ENCODE measurements around the gene RFXAP. TPM values are rescaled to one million over a fixed set of nuclear protein-coding genes. Genes with fewer than 3 reads are reported as not detected.

Gene RFXAP
- total and polyA plus RNA-seq, 4 donors, result 1.6 to 6.8 (median 5.7) TPM

DNA sequence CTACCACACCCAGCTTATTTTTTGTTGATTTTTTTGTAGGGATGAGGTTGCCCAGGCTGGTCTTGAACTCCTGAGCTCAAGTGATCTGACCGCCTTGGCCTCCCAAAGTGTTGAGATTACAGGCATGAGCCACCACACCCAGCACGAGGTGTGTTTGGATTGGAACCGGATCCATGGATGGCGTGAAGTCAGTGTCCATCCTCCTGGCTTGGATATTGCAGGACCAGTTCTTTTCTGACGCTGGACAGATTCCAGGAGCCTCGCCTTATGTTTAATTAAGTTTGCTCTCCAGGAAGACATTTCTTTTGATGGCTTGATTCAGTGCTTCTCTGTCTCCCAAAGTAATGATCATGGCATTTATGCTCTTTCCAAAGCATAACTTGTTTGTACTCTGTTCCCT lies 14.4 kb upstream of the RFXAP start:
- Histone ChIP-seq H3K36me3 (ENCODE audit: control insufficient read depth in 1 of 2, insufficient read depth in 2 of 2, low read length in 1 of 2) (no peaks in the 10 kb centered on the region), H3K4me1 (ENCODE audit: control insufficient read depth in 1 of 2, insufficient read depth in 2 of 2, low read length in 2 of 2) (no peaks in the 10 kb centered on the region), H3K9me3 (ENCODE audit: control insufficient read depth, low read length) (no peaks in the 10 kb centered on the region), H3K4me3 (ENCODE audit: low read length in 2 of 2) (no peak overlapping the region), H3K27ac (ENCODE audit: low read depth in 1 of 2, low read length in 2 of 2) (no peak overlapping the region), H3K27me3 (ENCODE audit: control insufficient read depth in 1 of 2, insufficient read depth in 2 of 2, low read length in 1 of 2) (no peaks in the 10 kb centered on the region)
- intact Hi-C loops (cut with DNase I), result no loop called here
- no peak for DNase-seq
- no peak for ATAC-seq (ENCODE audit: low FRiP score)
- WGBS, 2 donors, result 83 to 86% methylated on average over 6 of the region's 6 CpGs

GRCh38 chr13:36806102-36806501 lies 12.9 kb upstream of the RFXAP start:
- no peak for DNase-seq
- ATAC-seq (ENCODE audit: low FRiP score), result no peak
- Histone ChIP-seq H3K4me3 (ENCODE audit: low read length in 2 of 2) (no peak overlapping the region), H3K27ac (ENCODE audit: low read depth in 1 of 2, low read length in 2 of 2) (no peak overlapping the region), H3K4me1 (ENCODE audit: control insufficient read depth in 1 of 2, insufficient read depth in 2 of 2, low read length in 2 of 2) (no peaks in the 10 kb centered on the region), H3K9me3 (ENCODE audit: control insufficient read depth, low read length) (no peaks in the 10 kb centered on the region), H3K27me3 (ENCODE audit: control insufficient read depth in 1 of 2, insufficient read depth in 2 of 2, low read length in 1 of 2) (no peaks in the 10 kb centered on the region), H3K36me3 (ENCODE audit: control insufficient read depth in 1 of 2, insufficient read depth in 2 of 2, low read length in 1 of 2) (no peaks in the 10 kb centered on the region)
- intact Hi-C loops (cut with DNase I), result no loop called here
- WGBS, 2 donors, result 80 to 84% methylated on average over 2 of the region's 2 CpGs

- Histone ChIP-seq H3K36me3 (ENCODE audit: control insufficient read depth in 1 of 2, insufficient read depth in 2 of 2, low read length in 1 of 2) (no peaks in the 10 kb centered on the region), H3K27ac (ENCODE audit: low read depth in 1 of 2, low read length in 2 of 2) (no peak overlapping the region), H3K4me1 (ENCODE audit: control insufficient read depth in 1 of 2, insufficient read depth in 2 of 2, low read length in 2 of 2) (no peaks in the 10 kb centered on the region), H3K9me3 (ENCODE audit: control insufficient read depth, low read length) (no peaks in the 10 kb centered on the region), H3K4me3 (ENCODE audit: low read length in 2 of 2) (no peak overlapping the region), H3K27me3 (ENCODE audit: control insufficient read depth in 1 of 2, insufficient read depth in 2 of 2, low read length in 1 of 2) (no peaks in the 10 kb centered on the region)
- DNase-seq, result no peak
- no peak for ATAC-seq (ENCODE audit: low FRiP score)
- intact Hi-C loops (cut with DNase I), result no loop called here
- WGBS, 2 donors, result 81 to 89% methylated on average over 2 of the region's 2 CpGs
Observed at GRCh38 chr13:36807616-36808015, 11.4 kb upstream of the RFXAP start.

GRCh38 chr13:36813225-36813624 lies 5.8 kb upstream of the RFXAP start:
- no peak for DNase-seq
- 94 to 100% methylated on average over 1 of the region's 1 CpG for WGBS, 2 donors
- intact Hi-C loops (cut with DNase I), result no loop called here

DNA sequence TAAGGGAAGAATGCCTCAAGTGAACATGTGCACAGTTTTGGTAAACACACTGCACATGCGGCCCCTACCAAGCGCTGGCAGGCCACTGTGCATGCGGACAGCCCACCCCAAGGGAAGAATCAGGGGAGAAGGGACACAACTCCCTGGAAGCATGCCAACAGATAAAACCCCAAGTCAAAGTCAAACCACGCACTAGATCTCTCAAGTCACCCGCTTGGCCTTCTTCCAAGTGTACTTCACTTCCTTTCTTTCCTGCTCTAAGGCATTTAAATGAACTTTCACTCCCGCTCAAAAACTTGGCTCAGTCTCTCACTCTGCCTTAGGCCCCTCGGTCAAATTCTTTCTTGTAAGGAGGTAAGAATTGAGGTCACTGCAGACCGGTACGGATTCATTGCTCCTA lies 4.6 kb upstream of the RFXAP start:
- WGBS, 2 donors, result 51 to 58% methylated on average over 9 of the region's 9 CpGs
- no peak for ATAC-seq (ENCODE audit: low FRiP score)

More at GRCh38 chr13:36813225-36813624, 5.8 kb upstream of the RFXAP start:
- Histone ChIP-seq H3K4me3 (ENCODE audit: low read length in 2 of 2) (no peak overlapping the region), H3K9me3 (ENCODE audit: control insufficient read depth, low read length) (no peaks in the 10 kb centered on the region), H3K27ac (ENCODE audit: low read depth in 1 of 2, low read length in 2 of 2) (no peak overlapping the region), H3K4me1 (ENCODE audit: control insufficient read depth in 1 of 2, insufficient read depth in 2 of 2, low read length in 2 of 2) (no peaks in the 10 kb centered on the region), H3K36me3 (ENCODE audit: control insufficient read depth in 1 of 2, insufficient read depth in 2 of 2, low read length in 1 of 2) (no peaks in the 10 kb centered on the region), H3K27me3 (ENCODE audit: control insufficient read depth in 1 of 2, insufficient read depth in 2 of 2, low read length in 1 of 2) (no peaks in the 10 kb centered on the region)
- ATAC-seq (ENCODE audit: low FRiP score), result no peak

DNA sequence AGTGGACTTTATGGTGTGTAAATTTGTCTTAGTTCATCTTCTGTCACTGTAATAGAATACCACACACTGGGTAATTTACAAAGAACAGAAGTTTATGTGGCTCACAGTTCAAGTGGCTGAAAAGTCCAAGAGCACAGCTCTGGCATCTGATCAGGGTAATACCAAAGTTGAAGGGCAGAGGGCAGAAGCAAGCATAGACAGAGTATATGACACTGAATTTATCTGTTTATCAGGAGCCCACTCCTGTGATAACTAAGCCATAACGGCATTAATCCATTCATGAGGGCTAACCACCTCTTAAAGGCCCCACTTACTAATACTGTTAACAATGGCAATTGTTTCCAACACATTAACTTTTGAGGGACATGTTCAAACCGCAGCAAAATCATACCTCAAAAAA lies 4.0 kb upstream of the RFXAP start:
- Histone ChIP-seq H3K4me3 (ENCODE audit: low read length in 2 of 2) (no peak overlapping the region), H3K27me3 (ENCODE audit: control insufficient read depth in 1 of 2, insufficient read depth in 2 of 2, low read length in 1 of 2) (no peaks in the 10 kb centered on the region), H3K4me1 (ENCODE audit: control insufficient read depth in 1 of 2, insufficient read depth in 2 of 2, low read length in 2 of 2) (no peaks in the 10 kb centered on the region), H3K9me3 (ENCODE audit: control insufficient read depth, low read length) (no peaks in the 10 kb centered on the region), H3K27ac (ENCODE audit: low read depth in 1 of 2, low read length in 2 of 2) (no peak overlapping the region), H3K36me3 (ENCODE audit: control insufficient read depth in 1 of 2, insufficient read depth in 2 of 2, low read length in 1 of 2) (no peaks in the 10 kb centered on the region)
- 85 to 90% methylated on average over 2 of the region's 2 CpGs for WGBS, 2 donors
- intact Hi-C loops (cut with DNase I), result no loop called here
- no peak for DNase-seq
- ATAC-seq (ENCODE audit: low FRiP score), result no peak

More for the DNA sequence above, 4.6 kb upstream of the RFXAP start:
- Histone ChIP-seq H3K27ac (ENCODE audit: low read depth in 1 of 2, low read length in 2 of 2) (no peak overlapping the region), H3K27me3 (ENCODE audit: control insufficient read depth in 1 of 2, insufficient read depth in 2 of 2, low read length in 1 of 2) (no peaks in the 10 kb centered on the region), H3K4me1 (ENCODE audit: control insufficient read depth in 1 of 2, insufficient read depth in 2 of 2, low read length in 2 of 2) (no peaks in the 10 kb centered on the region), H3K9me3 (ENCODE audit: control insufficient read depth, low read length) (no peaks in the 10 kb centered on the region), H3K36me3 (ENCODE audit: control insufficient read depth in 1 of 2, insufficient read depth in 2 of 2, low read length in 1 of 2) (no peaks in the 10 kb centered on the region), H3K4me3 (ENCODE audit: low read length in 2 of 2) (no peak overlapping the region)
- intact Hi-C loops (cut with DNase I), result no loop called here
- no peak for DNase-seq

DNA sequence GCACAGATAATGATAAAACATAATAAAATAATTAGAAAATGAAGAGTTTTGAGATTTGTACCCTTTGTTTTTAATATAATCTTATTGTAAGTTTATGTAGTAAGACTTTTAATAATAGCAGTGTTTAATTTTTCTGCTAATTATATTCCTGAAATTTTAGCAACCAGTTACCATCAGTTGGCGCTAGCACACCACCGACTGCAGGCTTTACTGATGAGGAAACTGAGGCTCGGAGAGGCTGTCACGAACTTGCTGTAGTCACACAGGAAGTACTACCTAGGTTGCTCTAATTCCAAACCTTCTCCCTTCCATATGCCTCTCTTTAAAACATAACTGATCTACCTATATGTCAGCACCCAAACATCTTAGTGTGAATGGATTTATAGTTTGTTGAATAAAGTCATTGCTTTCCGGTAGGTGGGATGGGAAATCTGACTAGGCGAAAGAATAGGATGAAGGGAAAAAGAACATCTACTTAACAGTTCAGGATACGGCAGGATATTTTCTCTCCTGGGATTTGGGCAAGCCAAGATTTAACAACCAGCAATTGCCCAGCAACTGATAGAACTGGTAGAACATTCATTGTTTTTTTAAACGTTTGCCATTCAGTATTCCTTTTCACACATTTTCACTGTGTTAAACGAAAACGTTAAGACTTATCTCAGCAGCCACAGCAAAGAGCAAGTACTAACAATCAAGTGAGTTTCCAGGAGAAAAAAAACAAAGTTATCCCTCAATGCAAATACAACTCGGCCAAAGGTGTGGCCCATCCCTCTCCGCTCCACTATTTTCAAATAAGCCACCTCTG lies 822 bp upstream of the RFXAP start:
- ATAC-seq (ENCODE audit: low FRiP score) (peak; percentile 27), DNase-seq (no peak)
- Histone ChIP-seq H3K4me1 (ENCODE audit: control insufficient read depth in 1 of 2, insufficient read depth in 2 of 2, low read length in 2 of 2) (peaks cover 3 to 5% of the 10 kb centered on the region in 2 donors), H3K27ac (ENCODE audit: low read depth in 1 of 2, low read length in 2 of 2) (peak overlapping the region in 1 of 2 donors; percentile 39), H3K4me3 (ENCODE audit: low read length in 2 of 2) (peak overlapping the region; percentile 22 to 80), H3K36me3 (ENCODE audit: control insufficient read depth in 1 of 2, insufficient read depth in 2 of 2, low read length in 1 of 2) (no peaks in the 10 kb centered on the region), H3K27me3 (ENCODE audit: control insufficient read depth in 1 of 2, insufficient read depth in 2 of 2, low read length in 1 of 2) (no peaks in the 10 kb centered on the region), H3K9me3 (ENCODE audit: control insufficient read depth, low read length) (no peaks in the 10 kb centered on the region)
- WGBS, 2 donors, result 22 to 25% methylated on average over 12 of the region's 12 CpGs
- intact Hi-C loops (cut with DNase I), result no loop called here

- H3K4me3 ChIP-seq (ENCODE audit: low read length in 2 of 2), result peak overlapping the region; percentile 80 to 81
- 0 to 1% methylated on average over 20 of the region's 20 CpGs for WGBS, 2 donors
- no peaks in the 10 kb centered on the region for H3K9me3 ChIP-seq (ENCODE audit: control insufficient read depth, low read length)
- intact Hi-C loops (cut with DNase I), result no loop called here
- no peak overlapping the region for H3K27ac ChIP-seq (ENCODE audit: low read depth in 1 of 2, low read length in 2 of 2)
- ATAC-seq (ENCODE audit: low FRiP score) (peak; percentile 17), DNase-seq (no peak)
- no peaks in the 10 kb centered on the region for H3K36me3 ChIP-seq (ENCODE audit: control insufficient read depth in 1 of 2, insufficient read depth in 2 of 2, low read length in 1 of 2)
- H3K4me1 ChIP-seq (ENCODE audit: control insufficient read depth in 1 of 2, insufficient read depth in 2 of 2, low read length in 2 of 2), result peaks cover 3 to 5% of the 10 kb centered on the region in 2 donors
- H3K27me3 ChIP-seq (ENCODE audit: control insufficient read depth in 1 of 2, insufficient read depth in 2 of 2, low read length in 1 of 2), result no peaks in the 10 kb centered on the region
Observed at GRCh38 chr13:36819739-36820090, 693 bp downstream of the RFXAP start.

DNA sequence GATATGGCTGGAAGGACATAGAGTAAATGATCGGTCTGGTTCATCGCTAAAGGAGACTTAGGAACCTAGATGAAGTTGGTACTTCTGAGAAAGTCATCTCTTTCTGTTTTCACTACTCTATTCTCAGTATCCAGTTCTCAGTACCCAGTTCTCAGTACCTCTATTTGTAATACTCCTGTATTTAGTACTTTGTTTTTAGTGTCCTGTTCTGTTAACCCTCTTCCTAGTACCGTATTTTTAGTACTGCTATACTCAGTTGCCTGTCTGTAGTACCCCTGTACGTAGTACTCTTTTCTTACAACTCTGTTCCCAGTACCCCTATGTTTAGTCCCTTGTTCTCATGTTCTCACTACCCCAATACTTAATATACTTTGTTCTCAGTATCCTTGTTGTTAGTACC lies 1.2 kb downstream of the RFXAP start:
- Histone ChIP-seq H3K4me1 (ENCODE audit: control insufficient read depth in 1 of 2, insufficient read depth in 2 of 2, low read length in 2 of 2) (peaks cover 3 to 5% of the 10 kb centered on the region in 2 donors), H3K27ac (ENCODE audit: low read depth in 1 of 2, low read length in 2 of 2) (no peak overlapping the region), H3K9me3 (ENCODE audit: control insufficient read depth, low read length) (no peaks in the 10 kb centered on the region), H3K36me3 (ENCODE audit: control insufficient read depth in 1 of 2, insufficient read depth in 2 of 2, low read length in 1 of 2) (no peaks in the 10 kb centered on the region), H3K4me3 (ENCODE audit: low read length in 2 of 2) (peak overlapping the region; percentile 80 to 81), H3K27me3 (ENCODE audit: control insufficient read depth in 1 of 2, insufficient read depth in 2 of 2, low read length in 1 of 2) (no peaks in the 10 kb centered on the region)
- 65 to 66% methylated on average over 4 of the region's 4 CpGs for WGBS, 2 donors
- ATAC-seq (ENCODE audit: low FRiP score), result no peak
- intact Hi-C loops (cut with DNase I), result no loop called here
- no peak for DNase-seq
